ENCODE data around the gene EGFR. TPM values are rescaled to one million over a fixed set of nuclear protein-coding genes. Genes with fewer than 3 reads are reported as not detected.

The EGFR gene
- total RNA-seq, 1 experiment from 2014 or later: 94.1 TPM

DNA sequence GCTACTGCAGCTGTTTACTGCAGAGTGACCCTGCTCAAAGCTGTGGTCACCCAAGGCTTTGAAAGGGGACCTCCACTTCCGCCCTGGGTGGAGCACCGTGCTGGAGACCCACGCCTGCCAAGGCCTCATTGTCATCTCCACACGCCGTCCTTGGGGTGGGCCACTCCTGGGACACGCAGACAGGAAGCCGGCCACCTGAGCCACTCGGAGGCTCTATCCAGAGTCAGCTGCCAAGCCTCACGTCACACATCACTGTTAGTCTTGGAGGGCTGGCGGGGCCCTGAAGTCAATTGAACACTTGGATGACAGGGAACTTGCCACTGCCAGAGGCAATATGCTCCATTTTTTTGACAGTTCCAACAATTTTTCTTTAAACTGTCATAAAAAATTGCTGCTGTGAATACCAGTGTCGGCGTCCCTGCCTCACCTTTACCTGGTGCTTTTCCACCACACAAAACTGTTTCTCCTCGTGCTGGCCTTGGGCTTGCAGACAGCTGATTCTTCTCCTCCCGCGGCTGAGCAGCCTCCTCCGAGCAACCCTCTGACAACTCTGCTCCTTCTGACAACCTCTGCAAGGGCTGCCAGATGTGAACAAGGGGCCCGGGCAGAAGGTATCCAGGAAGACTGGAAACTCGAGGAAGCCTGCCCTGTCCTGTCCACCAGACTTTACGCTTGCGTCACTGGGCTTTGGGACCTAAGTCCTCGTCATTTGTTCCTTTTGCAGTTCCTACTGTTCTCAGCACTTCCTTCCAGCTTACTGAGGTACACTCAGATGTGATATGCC is 81.9 kb downstream of the EGFR start:
- DNase-seq (ENCODE audit: low read depth): no peak

DNA sequence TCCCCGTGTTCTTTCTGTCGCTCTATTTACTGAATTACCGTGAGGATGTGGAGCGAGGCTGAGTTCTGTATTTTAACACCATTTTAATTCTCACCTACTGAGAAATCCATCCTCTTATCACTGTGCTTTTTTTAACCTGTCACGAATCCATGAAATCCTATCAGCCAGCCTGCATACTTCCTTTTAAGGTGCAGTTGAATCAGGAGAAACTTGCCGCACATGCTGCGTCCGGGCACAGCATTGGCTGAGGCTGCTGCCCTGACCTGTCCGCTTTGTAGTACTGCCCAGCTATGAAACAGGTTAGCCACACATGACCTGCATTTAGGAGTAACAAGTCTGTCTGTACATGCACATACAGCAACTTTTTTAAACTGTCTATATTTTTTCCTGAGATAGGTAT is 82.5 kb downstream of the EGFR start:
- no peak for DNase-seq (ENCODE audit: low read depth)

DNA sequence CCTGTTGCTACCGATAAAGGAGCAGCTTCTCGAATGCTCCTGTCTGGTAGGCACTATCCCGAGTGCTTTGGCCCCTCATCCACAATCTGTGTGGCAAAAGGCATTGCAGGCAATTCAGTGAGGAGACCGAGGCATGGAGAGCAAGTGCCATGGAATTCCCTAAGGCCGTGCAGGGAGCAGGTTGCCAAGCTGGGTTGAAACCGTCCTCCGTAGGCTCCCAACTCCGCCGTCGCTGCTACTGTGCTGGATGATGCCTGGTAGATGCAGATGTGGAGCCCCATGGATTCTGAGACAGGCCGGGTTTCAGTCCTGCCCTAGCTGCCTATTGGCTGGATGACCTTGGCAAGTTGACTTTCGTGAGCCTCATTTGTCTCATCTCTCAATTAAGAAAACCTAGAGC is 85.3 kb downstream of the EGFR start:
- no peak for DNase-seq (ENCODE audit: low read depth)

DNA sequence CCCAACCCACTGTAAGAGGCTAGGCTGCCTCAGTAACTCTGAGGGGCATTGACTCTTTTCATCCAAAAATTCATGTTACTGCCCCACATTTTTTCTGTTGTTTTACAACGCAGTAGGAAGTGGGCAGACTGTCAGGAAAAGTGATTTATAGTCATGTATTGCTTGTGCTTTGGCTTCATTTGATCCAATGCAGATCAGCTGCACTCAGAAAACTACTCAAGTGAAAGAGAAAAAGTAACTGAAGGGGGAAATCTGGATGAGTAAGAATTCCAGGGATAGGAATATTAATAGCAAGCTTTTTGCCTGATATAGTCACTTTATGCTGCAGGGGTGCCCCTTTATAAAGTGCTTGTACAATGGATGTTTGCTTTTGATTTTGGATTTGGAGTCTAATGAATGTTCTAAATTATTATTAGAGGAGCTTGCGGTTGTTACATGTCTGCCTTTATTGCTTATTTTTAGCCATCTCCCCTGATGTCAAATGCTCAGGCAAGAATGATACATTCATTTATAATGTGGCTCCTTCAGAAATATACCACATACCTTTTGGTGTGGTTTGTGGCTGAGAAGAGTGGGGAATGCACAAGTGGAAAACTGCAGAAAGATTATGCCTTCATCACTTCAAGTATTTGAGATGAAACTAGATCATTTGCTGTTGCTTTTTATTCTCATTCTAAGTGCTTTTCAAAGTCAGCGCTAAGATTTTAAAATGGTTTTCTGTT is 86.1 kb downstream of the EGFR start:
- DNase-seq (ENCODE audit: low read depth): peak; percentile 69

DNA sequence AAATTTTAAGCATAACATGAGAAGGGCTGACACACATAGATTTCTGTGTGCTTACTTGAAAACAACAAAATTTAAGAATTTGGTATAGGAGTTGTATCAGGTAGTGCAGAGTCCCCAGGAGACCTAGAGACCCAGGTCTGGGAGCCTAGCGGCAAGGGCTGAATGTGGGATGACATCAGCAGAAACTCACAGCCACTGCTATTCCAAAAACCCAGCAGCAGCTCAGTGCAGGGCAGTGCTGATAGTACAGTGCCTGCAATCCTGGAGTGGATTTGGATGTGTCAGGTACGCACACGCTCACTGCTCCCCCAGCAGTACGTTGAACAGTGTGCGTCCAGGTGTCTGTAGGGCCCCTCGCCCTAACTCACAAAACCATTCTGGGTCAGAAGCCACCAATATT is 87.1 kb downstream of the EGFR start:
- DNase-seq (ENCODE audit: low read depth): no peak

DNA sequence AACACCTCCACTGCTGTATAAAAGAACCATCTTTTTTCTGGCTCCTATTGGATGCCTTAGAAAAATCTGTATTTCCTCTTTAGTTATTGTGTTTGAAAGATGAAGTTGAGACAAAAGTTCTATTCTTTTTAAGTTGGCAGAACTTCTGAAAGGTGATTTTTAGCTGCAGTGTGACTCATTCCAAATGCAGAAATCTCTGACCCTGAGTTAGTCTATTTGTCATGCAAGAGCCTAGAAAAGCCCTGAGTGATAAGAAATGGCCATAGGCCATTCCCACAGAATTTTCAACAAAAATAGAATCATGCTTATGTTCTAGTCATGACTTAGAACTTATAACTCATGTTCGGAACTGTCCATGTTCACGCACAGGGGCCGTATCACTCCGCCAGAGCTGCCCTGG is 89.1 kb downstream of the EGFR start:
- DNase-seq (ENCODE audit: low read depth): no peak

DNA sequence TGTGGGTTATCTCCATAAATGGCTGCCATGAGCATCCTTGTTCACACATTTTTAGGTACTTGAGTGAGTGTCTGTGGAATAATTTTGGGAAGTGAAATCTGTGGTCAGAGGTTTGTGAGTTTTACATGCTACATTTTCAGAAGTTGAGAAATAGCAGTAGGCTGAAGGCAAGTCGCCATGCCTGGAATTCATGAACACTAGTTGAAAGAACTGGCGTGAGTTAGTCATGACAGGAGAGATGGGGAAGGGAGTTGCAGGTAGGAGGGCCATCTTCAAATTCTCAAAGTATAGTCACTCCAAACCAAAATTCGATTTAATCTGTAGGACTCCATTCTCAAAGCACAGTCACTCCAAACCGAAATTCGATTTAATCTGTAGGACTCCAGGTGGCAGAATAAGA is 89.6 kb downstream of the EGFR start:
- no peak for DNase-seq (ENCODE audit: low read depth)

DNA sequence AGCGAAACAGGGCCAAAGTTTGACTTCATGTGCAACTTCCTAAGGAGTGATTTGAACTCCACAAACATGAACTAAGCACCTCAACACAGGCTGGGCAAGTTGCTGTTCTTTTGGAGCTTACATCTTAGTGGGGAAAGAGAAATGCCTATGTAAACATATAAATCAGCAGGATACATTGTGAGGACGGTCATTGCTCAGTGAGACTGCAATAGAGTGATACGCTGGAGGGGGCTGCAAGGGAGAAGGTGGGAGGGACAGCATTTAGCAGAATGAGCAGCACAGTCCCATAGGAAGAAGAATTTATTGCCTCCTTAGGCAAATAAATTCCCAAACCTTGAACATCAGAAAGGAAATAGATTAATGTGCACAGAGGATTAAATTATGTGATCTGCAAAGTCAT is 90.0 kb downstream of the EGFR start:
- no peak for DNase-seq (ENCODE audit: low read depth)

DNA sequence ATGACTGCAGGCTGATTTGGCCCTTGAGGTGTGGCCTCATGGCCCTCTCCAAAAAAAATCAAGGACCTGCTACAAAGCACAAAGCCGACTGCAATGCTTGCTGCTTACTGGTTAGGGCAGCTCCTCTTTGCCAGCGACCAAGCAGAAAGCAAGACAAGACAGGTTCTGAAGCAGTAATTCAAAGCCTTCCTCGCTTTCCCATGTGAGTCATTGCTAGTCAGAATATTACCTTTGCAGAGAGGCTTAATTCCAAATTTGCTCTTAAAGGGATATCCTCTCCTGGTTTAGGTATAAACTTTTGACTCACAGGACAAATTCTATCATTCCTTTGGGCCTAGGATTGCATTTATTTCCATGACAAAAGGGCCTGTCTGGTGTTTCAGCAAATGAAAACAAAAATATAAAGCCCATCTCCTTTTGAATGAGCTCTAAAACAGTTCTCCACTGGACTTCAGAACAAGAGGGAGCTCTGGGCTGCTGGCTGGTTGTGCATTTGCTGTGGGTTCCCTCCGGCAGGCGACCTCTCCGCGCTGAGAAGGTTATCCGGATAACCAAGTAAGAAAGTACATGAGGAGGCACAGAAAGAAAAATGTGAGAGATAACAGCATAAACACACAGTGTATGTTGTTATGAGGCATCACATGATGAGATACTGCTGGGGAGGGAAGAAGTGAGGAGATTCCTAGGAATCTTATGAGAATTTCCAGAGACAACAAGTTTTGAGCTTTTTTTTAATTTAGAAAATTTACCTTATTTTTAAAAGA is 90.8 kb downstream of the EGFR start:
- DNase-seq (ENCODE audit: low read depth): peak; percentile 62

DNA sequence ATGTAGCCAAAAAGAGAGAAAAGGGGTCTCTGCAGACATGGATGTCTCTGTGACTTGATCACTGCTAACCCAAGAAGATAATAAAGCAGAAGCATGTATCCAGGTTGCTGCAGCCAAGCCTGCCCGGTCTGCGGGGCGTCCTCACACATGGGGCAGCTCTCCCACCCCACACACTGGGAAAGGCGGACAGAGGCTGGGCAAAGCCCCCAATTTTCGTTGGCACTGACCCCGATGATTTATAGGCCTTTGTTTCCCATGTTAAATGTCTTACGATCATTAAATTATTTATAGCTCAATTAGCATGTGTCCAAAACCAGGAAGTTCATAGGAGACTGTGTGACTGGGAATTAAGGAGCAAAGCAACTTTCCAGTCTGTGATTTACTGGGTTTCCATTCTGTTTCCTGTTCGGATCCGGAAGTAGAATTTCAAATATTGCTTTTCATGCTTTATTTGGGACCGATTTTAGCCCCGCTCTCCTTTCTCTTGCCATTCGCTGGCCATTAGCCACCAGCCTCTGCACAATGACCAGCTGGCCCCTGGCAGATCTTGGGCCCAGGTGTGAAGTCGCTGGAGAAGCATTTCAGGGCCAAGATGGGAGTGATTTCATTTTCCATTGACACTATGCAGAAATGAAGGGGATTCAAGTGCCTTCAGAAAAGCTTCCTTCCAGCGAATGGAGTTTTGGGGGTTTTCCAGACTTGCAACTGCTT is 91.6 kb downstream of the EGFR start:
- no peak for DNase-seq (ENCODE audit: low read depth)

DNA sequence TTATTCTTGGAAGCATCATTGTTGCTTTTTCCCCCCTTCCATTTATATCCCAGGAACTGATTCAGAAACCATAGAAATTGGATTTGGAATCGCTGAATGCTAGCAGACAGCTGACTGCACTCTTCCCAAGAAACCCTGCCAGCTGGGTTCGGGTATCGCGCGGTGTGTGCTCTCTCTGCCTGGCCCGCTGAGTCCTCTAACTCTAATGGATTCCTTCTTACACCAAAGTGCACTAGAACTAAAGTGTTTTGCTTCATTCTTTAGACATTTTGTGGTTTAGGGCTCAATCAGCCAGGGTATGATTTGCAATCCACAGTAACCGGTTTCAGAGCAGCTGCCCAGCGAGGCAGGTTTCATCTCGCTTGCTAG is 92.2 kb downstream of the EGFR start:
- DNase-seq (ENCODE audit: low read depth): peak; percentile 91

DNA sequence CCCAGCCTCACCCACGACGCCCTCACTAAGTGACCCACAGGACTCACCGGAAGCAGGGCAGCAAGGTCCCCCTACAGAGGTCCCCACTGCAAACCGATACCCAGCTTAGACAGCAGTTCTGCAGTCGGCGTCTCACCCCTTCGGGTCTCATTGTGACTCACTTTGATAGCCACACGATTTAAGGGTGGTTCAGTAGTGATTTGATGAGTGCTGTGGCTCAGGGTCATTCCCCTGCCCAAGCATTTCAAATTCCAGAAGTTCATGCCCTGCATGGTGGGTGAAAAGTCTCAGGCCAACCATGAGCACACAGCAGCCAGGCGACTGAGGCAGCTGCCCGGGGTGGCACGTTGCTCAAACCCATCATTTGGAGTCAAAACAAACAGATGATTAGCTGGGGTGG is 93.2 kb downstream of the EGFR start:
- no peak for DNase-seq (ENCODE audit: low read depth)

DNA sequence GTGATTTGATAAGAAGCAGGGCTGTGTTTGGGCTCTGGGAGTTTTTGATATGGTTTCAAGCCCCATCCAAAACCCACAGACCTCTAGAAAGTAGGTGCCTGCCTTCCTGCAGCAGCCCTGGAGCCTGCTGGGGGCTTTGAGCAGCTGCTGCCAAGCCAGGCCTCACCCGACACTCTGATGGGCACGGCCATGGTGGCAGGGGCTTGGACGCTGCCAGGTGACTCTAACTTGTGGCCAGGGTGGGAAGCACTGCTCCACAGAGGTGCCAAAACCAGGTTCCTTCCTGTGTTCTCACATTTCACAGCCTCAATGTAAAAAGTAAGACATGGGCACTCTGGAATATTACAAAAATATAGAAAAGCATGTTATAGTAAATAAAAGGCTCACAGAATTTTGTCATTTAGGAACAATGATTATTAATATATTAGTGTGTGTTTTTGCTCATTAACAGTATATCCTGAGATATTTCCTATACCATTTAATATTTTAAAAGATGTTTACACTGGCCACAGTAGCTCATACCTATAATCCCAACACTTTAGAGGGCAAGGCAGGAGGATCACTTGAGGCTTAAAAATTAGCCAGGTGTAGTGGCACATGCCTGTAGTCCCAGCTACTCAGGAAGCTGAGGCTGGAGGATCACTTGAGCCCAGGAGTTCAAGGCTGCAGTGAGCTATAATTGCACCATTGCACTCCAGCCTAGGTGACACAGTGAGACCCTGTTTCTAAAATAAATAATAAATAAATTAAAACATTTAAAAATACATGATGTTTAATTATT is 95.1 kb downstream of the EGFR start:
- DNase-seq (ENCODE audit: low read depth): no peak

DNA sequence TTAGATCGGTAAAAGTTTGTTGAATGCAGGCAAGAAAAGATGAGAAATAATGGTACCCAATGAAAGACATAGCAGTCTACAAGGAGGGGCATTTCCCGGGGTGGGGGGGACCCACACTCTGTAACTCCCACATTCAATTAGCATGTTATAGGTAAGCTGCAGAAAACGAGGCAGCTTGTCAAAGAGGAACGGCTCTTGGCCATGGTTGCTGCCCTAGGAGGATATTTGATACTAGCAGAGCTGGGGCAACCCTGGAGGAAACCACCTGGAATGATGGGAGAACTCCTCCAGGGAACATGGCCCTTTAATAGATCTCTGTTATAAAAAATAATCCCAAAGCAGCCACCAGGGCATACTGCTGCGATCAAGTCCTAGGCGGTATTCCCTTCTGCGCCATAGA is 98.5 kb downstream of the EGFR start:
- DNase-seq (ENCODE audit: low read depth): no peak

DNA sequence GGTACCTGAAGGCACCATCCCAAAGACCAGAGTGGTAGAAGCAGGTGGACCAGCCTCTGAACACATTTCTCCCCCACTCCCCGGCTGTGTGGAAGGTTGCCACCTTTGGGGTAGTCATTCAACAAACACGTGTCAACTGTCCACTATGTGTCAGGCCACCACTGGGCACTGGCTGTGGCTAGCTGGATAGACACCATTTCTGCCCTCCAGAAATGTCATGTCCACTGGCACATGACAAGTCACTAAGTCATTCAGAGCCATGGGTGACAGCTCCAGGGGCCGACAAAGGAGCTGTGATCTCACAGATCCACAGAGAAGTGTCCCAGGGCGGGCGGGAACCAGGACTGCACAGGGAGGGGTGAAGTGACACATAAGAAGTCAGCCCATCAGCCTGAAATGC is 99.6 kb downstream of the EGFR start:
- DNase-seq (ENCODE audit: low read depth): no peak

DNA sequence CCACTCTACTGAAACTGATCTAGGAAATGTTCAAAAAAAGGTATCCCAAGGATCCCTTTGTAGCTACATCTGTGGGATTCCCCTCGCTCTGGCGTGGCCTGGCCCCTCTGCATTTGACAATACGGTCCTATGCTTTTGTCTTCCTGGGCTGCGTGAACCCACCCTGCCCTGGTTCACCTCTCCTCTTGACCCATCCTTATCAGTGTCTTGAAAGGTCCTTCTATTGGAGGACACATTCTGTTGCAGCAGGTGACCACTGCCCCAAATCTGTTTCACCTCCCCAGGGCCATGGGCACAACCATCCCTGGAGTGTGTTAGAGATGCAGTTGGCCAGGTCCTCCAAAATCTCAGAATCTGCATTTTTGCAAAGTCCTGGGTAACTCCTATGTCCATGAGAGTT is 100.8 kb downstream of the EGFR start:
- no peak for DNase-seq (ENCODE audit: low read depth)

DNA sequence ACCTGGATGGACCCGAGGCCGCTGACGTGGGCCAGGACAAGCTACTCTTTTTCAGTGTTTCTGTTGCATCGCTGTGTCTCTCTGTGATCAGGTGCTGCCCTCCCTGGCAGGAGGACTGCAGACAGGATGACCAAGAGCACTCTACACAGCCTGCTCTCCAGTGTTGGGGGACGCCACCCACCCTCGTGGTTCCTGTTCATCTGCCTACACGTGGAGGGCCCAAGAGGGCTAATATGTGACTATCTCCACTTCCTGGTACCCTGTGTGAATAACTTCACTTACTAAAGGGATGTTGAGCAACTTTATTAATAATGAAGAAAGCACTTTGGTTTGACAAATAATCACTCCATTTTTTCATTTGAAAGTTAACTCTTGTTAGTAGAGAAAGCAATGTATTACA is 101.3 kb downstream of the EGFR start:
- no peak for DNase-seq (ENCODE audit: low read depth)

DNA sequence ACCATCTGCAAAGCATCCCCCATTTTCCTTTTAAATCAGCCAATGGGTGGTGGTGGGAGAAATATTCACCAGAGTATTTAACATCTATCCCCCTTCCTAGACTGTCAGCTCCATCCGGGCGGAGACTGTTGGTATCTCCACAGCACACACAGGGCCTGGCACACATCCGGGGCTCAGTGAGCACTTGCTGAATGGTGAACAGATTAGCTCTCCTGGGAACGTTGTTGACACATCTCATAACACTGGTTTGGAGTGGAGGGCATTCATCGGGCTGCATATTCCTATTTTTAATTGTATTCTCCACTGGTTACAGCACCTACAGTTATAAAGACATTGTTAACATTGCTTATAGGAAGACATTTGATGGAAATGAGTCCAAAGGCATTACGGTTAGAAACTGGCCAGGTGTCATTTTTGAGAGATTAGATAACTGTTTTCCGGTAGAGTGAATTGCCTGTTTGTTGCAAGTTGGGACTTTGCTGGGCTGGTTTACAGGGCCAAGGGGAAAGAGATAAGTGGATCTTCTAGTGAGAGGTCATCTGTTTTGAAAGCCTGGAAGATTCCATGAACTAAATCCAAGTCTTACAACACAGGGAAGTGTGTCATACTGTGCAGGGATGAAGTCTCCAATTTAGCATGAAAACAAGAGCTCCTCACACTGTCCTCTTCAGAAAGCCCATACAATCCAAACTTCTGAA is 101.8 kb downstream of the EGFR start:
- DNase-seq (ENCODE audit: low read depth): peak; percentile 67

DNA sequence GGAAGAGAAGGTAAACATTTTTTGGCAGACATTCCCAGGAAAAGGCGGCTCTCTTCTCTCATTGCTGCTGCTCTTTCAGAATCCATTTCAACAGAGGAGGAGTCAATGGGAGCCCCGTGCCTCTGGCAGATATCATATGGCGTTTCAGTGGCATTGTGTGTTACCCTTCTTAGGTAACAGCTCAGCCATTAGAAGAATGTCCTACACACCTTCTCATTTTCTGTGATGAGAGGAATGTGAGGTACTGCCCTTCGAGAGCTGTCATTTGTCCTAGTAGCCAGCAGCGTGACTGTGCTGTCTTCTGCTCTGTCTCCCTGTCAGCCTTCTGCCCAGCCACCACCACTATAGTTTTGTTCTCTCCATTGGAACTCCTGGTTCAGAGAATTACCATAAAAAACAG is 102.4 kb downstream of the EGFR start:
- no peak for DNase-seq (ENCODE audit: low read depth)

DNA sequence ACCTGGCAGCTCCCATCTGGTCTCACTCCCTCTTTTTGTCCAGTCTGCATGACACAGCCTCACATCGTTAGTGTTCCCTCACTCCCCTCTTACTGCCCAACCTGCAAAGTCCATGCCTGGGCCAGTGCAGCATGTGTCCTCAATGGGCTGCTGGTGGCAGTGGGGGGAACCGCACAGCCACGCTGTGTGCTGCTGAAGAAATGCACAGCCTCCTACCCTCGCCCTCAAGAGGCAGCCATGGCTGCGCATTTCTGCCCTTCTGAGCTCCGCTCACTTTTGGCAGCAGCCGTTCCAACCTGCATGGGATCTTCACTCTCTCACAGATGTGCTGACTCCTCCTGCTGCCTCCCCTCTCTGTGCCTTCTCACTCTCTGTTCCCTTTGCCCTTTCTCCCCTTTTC is 103.4 kb downstream of the EGFR start:
- DNase-seq (ENCODE audit: low read depth): no peak

All from LHCN-M2 (cell line).